HCT116 (cell line): ENCODE measurements around the gene CDK16. TPM values are rescaled to one million over a fixed set of nuclear protein-coding genes. Genes with fewer than 3 reads are reported as not detected.
"Not testable (repeated sequence)": the region's sequence is repeated elsewhere in the genome, so short reads cannot be mapped to it uniquely, and the experiment has no call there.

Experiments used
- ATAC-seq: fragments of 200-7000 bp; cut with Tn5 transposase; 2 replicates; pipeline ENCODE4 v1.9.1; 2020; ENCODE audit warnings: mild to moderate bottlenecking, moderate library complexity
- BruUV-seq: library from RNA; stranded (reverse); fragments of 400-500 nt; replicated peaks from 2 replicates; lab custom pipeline; 2021; lab: Mats Ljungman, UMichigan
- CTCF ChIA-PET: fragments of 300-600 bp; sonication (Branson Sonifier 250); formaldehyde crosslinking; loops from one replicate; lab custom pipeline; 2021; ENCODE audit warnings: antibody characterized with exemption; lab: Charles Lee
- POLR2A ChIA-PET: fragments of 300-600, 350-600 bp; sonication (Branson Sonifier 250); formaldehyde crosslinking; loops from one replicate; lab custom pipeline; 2021; ENCODE audit warnings: antibody characterized with exemption; lab: Charles Lee
- RAD21 ChIA-PET, 2 experiments: fragments of 300-600 bp; sonication (Branson Sonifier 250); formaldehyde crosslinking; loops; one replicate each; lab custom pipeline; 2023; ENCODE audit warnings: low total read pairs in 2 of 2; ENCODE audit not compliant: uncharacterized antibody in 2 of 2, unreplicated experiment in 2 of 2, low non-redundant PET in 1 of 2; lab: Charles Lee
- DNase-seq: peaks from one replicate; pipeline ENCODE4 v3.0.0-alpha.2; 2010; ENCODE audit warnings: low read depth, low spot score
- H2AFZ ChIP-seq: fragments of 200-600 bp; shearing (Covaris generic), sonication (generic); 2 replicates; pipeline ENCODE4 v1.6.1; 2017; ENCODE audit warnings: low read depth, mixed run types, mixed read lengths, antibody characterized with exemption, low read length; ENCODE audit not compliant: poor library complexity, severe bottlenecking
- H3K27ac ChIP-seq: 2 replicates; pipeline ENCODE4 v1.5.1; 2012; ENCODE audit warnings: low read depth, low read length
- H3K27me3 ChIP-seq: fragments of 200-600 bp; sonication (generic); 2 replicates; pipeline ENCODE4 v1.6.1; 2016; ENCODE audit warnings: mixed run types, low read length, mixed read lengths; ENCODE audit not compliant: insufficient read depth
- H3K36me3 ChIP-seq, 2 experiments: fragments of 200-500 bp in 1 of 2; fragments of 200-600 bp in 1 of 2; sonication (Bioruptor generic) in 1 of 2; sonication (generic) in 1 of 2; 2 replicates each; pipeline versions ENCODE4 v1.5.1 to v1.6.1; 2014 to 2016; ENCODE audit warnings: low read length in 2 of 2, inconsistent platforms in 1 of 2, mixed read lengths in 1 of 2, mixed run types in 1 of 2; ENCODE audit not compliant: insufficient read depth in 2 of 2, control insufficient read depth in 1 of 2
- H3K4me1 ChIP-seq, 2 experiments: fragments of 200-600 bp in 1 of 2; sonication (generic) in 1 of 2; 2 replicates each; pipeline versions ENCODE4 v1.5.1 to v1.6.1; 2012 to 2017; ENCODE audit warnings: low read length in 2 of 2, inconsistent platforms in 1 of 2, mild to moderate bottlenecking in 1 of 2, mixed read lengths in 1 of 2, mixed run types in 1 of 2, moderate library complexity in 1 of 2; ENCODE audit not compliant: insufficient read depth in 2 of 2, control insufficient read depth in 1 of 2
- H3K4me2 ChIP-seq: fragments of 200-600 bp; sonication (generic); 2 replicates; pipeline ENCODE4 v1.6.1; 2017; ENCODE audit warnings: mixed run types, low read length, mixed read lengths
- H3K4me3 ChIP-seq, 2 experiments: fragments of 200-600 bp in 1 of 2; sonication (generic) in 1 of 2; replicated peaks in 1 of 2; 2 replicates each; pipeline ENCODE4 v1.5.1; 2011 to 2016; ENCODE audit warnings: low read length in 2 of 2, control low read depth in 1 of 2, low read depth in 1 of 2, mild to moderate bottlenecking in 1 of 2, mixed read lengths in 1 of 2, mixed run types in 1 of 2
- H3K79me2 ChIP-seq: fragments of 200-600 bp; sonication (generic); 2 replicates; pipeline ENCODE4 v1.6.1; 2017; ENCODE audit warnings: mild to moderate bottlenecking, mixed run types, low read length, moderate library complexity, mixed read lengths; ENCODE audit not compliant: insufficient read depth
- H3K9ac ChIP-seq: fragments of 200-600 bp; sonication (generic); 2 replicates; pipeline ENCODE4 v1.6.1; 2016; ENCODE audit warnings: low read length, mixed read lengths
- H3K9me2 ChIP-seq: fragments of 200-600 bp; sonication (generic), shearing (Covaris generic); 2 replicates; pipeline ENCODE4 v1.6.1; 2017; ENCODE audit warnings: mixed run types, mild to moderate bottlenecking, moderate library complexity; ENCODE audit not compliant: insufficient read depth
- H3K9me3 ChIP-seq, 2 experiments: fragments of 200-500 bp in 1 of 2; fragments of 200-600 bp in 1 of 2; sonication (Bioruptor generic) in 1 of 2; sonication (generic) in 1 of 2; 2 replicates each; pipeline ENCODE4 v1.6.1; 2014 to 2017; ENCODE audit warnings: low read length in 2 of 2, mixed read lengths in 2 of 2, inconsistent platforms in 1 of 2, low read depth in 1 of 2, mild to moderate bottlenecking in 1 of 2, mixed run types in 1 of 2, moderate library complexity in 1 of 2; ENCODE audit not compliant: control insufficient read depth in 1 of 2, insufficient read depth in 1 of 2
- H4K20me1 ChIP-seq: fragments of 200-600 bp; sonication (generic), shearing (Covaris generic); 2 replicates; pipeline ENCODE4 v1.6.1; 2017; ENCODE audit warnings: mixed run types, mild to moderate bottlenecking, moderate library complexity; ENCODE audit not compliant: insufficient read depth
- ATF3 ChIP-seq: IDR thresholded peaks from 2 replicates; pipeline ENCODE4 v1.6.1; 2012
- CBX3 ChIP-seq: IDR thresholded peaks from 2 replicates; pipeline ENCODE4 v1.6.1; 2012; ENCODE audit warnings: low read depth
- ELF1 ChIP-seq: IDR thresholded peaks from 2 replicates; pipeline ENCODE4 v1.6.1; 2012; ENCODE audit warnings: low read depth, borderline replicate concordance
- EZH2phosphoT487 ChIP-seq: fragments of 200-600 bp; IDR thresholded peaks from 2 replicates; pipeline ENCODE4 v1.6.1; 2018; ENCODE audit warnings: antibody characterized with exemption, borderline replicate concordance
- FOSL1 ChIP-seq: IDR thresholded peaks from 2 replicates; pipeline ENCODE4 v1.6.1; 2012; ENCODE audit warnings: low read depth
- POLR2A ChIP-seq: IDR thresholded peaks from 2 replicates; pipeline ENCODE4 v1.7.0; 2011; ENCODE audit warnings: borderline replicate concordance; ENCODE audit not compliant: insufficient read depth, insufficient read length; ENCODE audit errors: extremely low read depth
- POLR2AphosphoS5 ChIP-seq: IDR thresholded peaks from 2 replicates; pipeline ENCODE4 v1.6.1; 2011; ENCODE audit warnings: mild to moderate bottlenecking, low read depth, low read length, moderate library complexity
- SIN3A ChIP-seq: IDR thresholded peaks from 2 replicates; pipeline ENCODE4 v1.6.1; 2012; ENCODE audit warnings: low read depth
- SP1 ChIP-seq: IDR thresholded peaks from 2 replicates; pipeline ENCODE4 v1.6.1; 2012; ENCODE audit warnings: low read depth
- TCF7L2 ChIP-seq: IDR thresholded peaks from 2 replicates; pipeline ENCODE4 v1.7.0; 2011; ENCODE audit warnings: borderline replicate concordance, inconsistent platforms; ENCODE audit not compliant: insufficient read depth, insufficient read length; ENCODE audit errors: extremely low read depth
- intact Hi-C: fragments of 100-400 bp; cut with micrococcal nuclease; formaldehyde crosslinking; loops from 2 replicates; pipeline ENCODE4 v1.10.0; 2022
- total RNA-seq: library from RNA; stranded (reverse); gene quantifications from one replicate; pipeline ENCODE4 v1.2.1, GENCODE V29; 2021; ENCODE audit not compliant: unreplicated experiment

CDK16 gene
- total RNA-seq, 1 experiment from 2014 or later: 131 TPM

DNA sequence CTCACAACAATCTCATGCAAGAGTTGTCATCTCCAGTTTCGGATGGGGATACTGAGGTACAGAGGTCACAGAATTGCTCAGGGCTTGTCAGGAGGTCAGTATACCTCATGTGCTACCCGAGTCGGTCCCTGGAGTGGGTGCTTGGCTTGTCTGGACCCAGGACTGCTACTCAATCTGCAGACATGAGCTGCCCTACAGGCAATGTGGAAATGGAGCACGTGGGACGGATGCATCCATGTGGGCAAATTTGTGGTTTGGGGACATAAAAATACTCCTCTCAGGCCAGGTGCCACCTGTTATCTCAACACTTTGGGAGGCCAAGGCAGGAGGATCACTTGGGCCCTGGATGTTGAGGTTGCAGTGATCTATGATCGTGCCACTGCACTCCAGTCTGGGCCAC, 30.1 kb downstream of the CDK16 start:
- no peak for ATAC-seq
- ChIA-PET POLR2A (no interaction called here), CTCF (no interaction called here), RAD21 (no interaction called here)
- TF ChIP-seq POLR2A (no peak), ELF1 (no peak), POLR2AphosphoS5 (no peak), FOSL1 (no peak), EZH2phosphoT487 (no peak), SP1 (no peak)
- Histone ChIP-seq H3K9me2 (no peaks in the 10 kb centered on the region), H3K4me3 (no peak overlapping the region), H3K27me3 (no peaks in the 10 kb centered on the region), H3K4me1 (no peaks in the 10 kb centered on the region), H3K79me2 (no peaks in the 10 kb centered on the region), H3K9me3 (no peaks in the 10 kb centered on the region), H4K20me1 (no peaks in the 10 kb centered on the region), H3K4me2 (no peak overlapping the region), H3K36me3 (no peaks in the 10 kb centered on the region), H3K27ac (no peak overlapping the region), H3K9ac (no peak overlapping the region), H2AFZ (no peak overlapping the region)
- intact Hi-C loops: no loop called here
- DNase-seq: no peak
- BruUV-seq: no TSS peak

DNA sequence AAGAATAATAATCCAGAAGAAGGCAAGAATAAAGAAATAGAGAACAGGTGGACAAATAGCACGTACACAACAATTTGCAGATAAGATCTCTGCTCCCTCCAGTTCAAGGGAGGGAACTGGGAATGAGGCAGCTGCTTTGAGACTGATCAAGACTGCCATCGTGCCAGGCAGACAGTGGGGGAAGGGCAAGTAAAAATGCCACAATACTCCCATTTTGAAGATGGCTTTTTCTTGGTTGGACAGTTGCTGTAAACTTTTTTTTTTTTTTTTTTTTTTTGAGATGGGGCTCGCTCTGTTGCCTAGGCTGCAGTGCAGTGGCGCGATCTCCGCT, 31.5 kb downstream of the CDK16 start:
- no peak for TF ChIP-seq SP1
- TF ChIP-seq SIN3A: no peak
- no peak for TF ChIP-seq CBX3
- no peak for TF ChIP-seq ATF3
- no peak for TF ChIP-seq FOSL1
- no peak for TF ChIP-seq TCF7L2
- Histone ChIP-seq H3K9me2 (no peaks in the 10 kb centered on the region), H3K9me3 (no peaks in the 10 kb centered on the region), H3K4me2 (no peak overlapping the region), H3K36me3 (no peaks in the 10 kb centered on the region), H3K27ac (no peak overlapping the region), H2AFZ (no peak overlapping the region), H3K79me2 (no peaks in the 10 kb centered on the region), H3K27me3 (no peaks in the 10 kb centered on the region), H3K4me1 (no peaks in the 10 kb centered on the region), H3K4me3 (no peak overlapping the region), H3K9ac (no peak overlapping the region), H4K20me1 (no peaks in the 10 kb centered on the region)
- ATAC-seq (no peak), DNase-seq (no peak)
- intact Hi-C loops: no loop called here
- RAD21 ChIA-PET: no interaction called here
- CTCF ChIA-PET: no interaction called here
- BruUV-seq: no TSS peak
- POLR2A ChIA-PET: no interaction called here

DNA sequence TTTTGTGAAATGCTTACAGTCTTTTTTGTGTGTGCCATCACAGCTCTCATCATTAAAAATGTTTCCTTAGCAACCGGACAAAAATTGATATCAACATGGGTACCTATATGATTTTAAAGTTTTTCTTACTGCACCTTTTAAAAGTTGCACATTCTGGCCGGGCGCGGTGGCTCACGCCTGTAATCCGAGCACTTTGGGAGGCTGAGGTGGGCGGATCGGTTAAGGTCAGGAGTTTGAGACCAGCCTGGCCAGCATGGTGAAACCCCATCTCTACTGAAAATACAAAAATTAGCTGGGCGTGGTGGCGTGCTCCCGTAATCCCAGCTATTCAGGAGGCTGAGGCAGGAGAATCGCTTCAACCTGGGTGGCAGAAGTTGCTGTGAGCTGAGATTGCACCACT, 39.1 kb downstream of the CDK16 start:
- intact Hi-C loops, RAD21 ChIA-PET, H3K27me3 ChIP-seq, H3K9me3 ChIP-seq, H3K9me2 ChIP-seq, H3K9ac ChIP-seq, DNase-seq, H4K20me1 ChIP-seq, H3K4me2 ChIP-seq, H3K4me3 ChIP-seq, H3K4me1 ChIP-seq, H3K27ac ChIP-seq, H3K79me2 ChIP-seq, H3K36me3 ChIP-seq, ATAC-seq, POLR2A ChIA-PET, H2AFZ ChIP-seq, CTCF ChIA-PET, BruUV-seq: not testable (repeated sequence)
